ENCODE results near the gene PRPF40A.

GRCh38 chr2:152620985-152621384 lies 96.3 kb downstream of the PRPF40A start:
- TF ChIP-seq, protein P1, sequence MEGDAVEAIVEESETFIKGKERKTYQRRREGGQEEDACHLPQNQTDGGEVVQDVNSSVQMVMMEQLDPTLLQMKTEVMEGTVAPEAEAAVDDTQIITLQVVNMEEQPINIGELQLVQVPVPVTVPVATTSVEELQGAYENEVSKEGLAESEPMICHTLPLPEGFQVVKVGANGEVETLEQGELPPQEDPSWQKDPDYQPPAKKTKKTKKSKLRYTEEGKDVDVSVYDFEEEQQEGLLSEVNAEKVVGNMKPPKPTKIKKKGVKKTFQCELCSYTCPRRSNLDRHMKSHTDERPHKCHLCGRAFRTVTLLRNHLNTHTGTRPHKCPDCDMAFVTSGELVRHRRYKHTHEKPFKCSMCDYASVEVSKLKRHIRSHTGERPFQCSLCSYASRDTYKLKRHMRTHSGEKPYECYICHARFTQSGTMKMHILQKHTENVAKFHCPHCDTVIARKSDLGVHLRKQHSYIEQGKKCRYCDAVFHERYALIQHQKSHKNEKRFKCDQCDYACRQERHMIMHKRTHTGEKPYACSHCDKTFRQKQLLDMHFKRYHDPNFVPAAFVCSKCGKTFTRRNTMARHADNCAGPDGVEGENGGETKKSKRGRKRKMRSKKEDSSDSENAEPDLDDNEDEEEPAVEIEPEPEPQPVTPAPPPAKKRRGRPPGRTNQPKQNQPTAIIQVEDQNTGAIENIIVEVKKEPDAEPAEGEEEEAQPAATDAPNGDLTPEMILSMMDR (IDR thresholded peaks at IDR 0.05), result no peak
- no peak for TF ChIP-seq POLR2A (IDR thresholded peaks at IDR 0.05)

All from heart left ventricle (tissue), 13 donors.